CD4-positive, alpha-beta T cell treated with Interleukin-15 for 1 hour (primary cell): ENCODE data around the gene MAGEB1.

Experiments used
- DNase-seq: peaks from one replicate; pipeline ENCODE4 v3.0.0-alpha.2; 2020

The MAGEB1 gene

GRCh38 chrX:30246769-30247489 is at the start of gene MAGEB1:
Gene MAGEB1 (plus strand): TSS chrX:30247146. CDS start chrX:30250494, 3,348 bp downstream.
- DNase-seq, result no peak

GRCh38 chrX:30212172-30212571 is 34.8 kb upstream of the MAGEB1 start:
- DNase-seq, result no peak

DNA sequence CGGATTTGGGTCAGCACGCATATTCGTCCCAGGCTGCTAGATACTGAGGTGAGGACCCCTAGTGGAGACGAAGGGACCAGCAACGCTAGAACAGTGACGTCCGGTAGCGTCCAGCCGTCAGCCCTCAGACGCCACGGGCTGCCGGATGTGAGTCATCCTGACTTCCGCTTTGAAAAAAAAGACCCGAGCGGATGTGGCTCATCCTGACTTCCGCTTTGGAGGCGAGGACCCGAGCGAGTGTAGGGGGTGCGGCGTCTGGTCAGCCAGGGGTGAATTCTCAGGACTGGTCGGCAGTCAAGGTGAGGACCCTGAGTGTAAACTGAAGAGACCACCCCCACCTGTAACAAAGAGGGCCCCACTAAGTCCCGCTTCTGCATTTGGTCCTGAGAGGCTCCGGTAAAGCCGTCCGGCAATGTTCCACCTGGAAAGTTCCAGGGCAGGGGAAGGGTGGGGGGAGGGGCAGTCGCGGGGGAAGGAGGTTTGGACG is 31.5 kb upstream of the MAGEB1 start, which contains the start of gene MAGEB2:
Gene MAGEB2, plus strand, starts transcription at position 207 of the 487 bp plus-strand sequence. CDS start 3,018 bp downstream, outside the sequence.
- DNase-seq, result no peak

DNA sequence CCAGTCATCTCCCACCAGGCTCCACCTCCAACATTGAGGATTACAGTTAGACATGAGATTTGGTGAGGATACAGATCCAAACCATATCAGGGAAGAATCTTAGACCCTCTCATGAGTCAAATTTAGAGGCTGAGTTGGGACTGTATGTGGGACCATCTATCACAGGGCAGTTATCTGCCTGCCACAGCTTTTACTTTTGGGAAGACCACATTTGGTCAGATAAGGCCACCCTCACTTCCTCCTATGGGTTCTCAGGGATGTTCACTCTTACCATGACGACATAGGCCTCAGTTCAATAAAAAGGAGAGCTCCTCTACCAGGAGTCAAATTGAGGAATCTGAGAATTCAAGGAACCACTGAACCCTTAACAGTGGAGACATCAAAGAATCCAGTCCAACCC is 29.5 kb upstream of the MAGEB1 start:
- no peak for DNase-seq

DNA sequence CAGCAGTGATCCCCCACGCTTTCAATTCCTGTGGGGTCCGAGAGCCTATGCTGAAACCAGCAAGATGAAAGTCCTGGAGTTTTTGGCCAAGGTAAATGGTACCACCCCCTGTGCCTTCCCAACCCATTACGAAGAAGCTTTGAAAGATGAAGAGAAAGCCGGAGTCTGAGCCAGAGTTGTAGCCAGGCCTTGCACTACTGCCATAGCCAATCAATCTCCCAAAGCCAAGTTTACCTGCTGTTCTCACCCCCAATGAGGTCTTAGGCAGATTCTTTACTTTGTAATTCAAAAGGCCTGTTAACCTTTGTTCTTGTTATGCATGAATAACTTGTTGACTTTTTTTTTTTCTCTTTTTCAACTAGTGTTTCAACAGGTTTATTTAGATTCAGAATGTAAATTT is 27.6 kb upstream of the MAGEB1 start:
- no peak for DNase-seq

DNA sequence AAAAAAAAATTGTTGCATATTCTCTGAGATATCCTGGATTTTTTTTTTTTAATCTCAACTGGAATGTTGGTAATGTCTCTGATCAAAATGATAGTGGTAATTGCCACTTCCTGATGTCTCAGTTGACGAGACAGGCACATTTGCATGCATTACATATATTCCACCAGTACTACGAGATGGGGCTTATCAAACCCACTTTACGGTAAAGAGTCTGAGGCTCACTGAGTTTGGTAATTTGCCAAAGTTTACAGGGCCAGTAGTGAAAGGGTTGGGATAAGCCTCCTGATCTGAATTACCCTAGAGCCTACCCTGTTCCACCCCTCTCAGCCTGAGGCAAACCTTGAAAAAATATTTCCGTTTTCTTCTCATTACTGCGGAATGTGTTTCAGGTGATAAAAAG is 26.3 kb upstream of the MAGEB1 start:
- no peak for DNase-seq

- DNase-seq, result no peak
Observed at GRCh38 chrX:30224536-30224935, 22.4 kb upstream of the MAGEB1 start.

- no peak for DNase-seq
Observed at GRCh38 chrX:30228526-30228925, 18.4 kb upstream of the MAGEB1 start.

DNA sequence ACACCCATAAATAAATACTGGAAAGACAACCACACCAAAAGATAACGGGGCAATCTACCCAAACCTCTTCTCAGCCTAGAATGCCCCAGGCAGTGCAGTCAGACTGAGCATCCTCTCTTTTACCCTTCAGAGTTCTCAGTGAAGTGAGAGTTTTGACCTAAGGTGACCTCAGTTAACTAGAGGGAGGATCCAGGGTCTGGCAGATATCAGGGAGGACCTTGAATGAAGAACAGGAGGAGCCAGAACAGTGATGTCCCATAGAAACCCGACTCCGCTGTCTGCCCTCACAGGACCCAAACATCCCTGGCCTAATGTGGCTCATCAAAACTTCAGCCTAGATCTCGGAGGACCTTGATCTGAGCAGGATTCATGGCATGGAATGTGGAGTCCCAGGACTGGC is 16.6 kb upstream of the MAGEB1 start, which contains the start of gene MAGEB3:
Gene MAGEB3, plus strand, starts transcription at position 263 of the 400 bp plus-strand sequence. CDS start 5,268 bp downstream, outside the sequence.
- no peak for DNase-seq

DNA sequence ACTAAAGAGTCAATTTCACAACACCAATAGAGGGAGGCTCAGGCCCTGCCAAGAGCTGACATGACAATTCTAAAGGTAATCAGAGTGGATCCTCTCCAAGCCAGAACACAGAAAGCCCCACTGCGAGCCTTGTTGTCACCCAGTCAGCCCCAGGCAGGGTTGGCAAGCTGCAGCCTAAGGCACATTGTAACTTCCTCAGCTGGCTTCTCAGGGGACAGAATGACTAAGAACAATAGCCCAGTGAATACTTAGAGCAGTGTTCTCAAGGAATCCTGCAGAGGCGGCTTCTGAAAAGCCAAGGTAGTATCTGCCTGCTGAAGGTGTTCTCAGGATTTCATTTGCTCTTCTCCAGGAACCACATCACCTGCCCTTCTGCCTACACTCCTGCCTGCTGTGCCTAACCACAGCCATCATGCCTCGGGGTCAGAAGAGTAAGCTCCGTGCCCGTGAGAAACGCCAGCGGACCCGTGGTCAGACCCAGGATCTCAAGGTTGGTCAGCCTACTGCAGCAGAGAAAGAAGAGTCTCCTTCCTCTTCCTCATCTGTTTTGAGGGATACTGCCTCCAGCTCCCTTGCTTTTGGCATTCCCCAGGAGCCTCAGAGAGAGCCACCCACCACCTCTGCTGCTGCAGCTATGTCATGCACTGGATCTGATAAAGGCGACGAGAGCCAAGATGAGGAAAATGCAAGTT is 5.1 kb upstream of the MAGEB1 start, which contains the start of gene MAGEB4:
Gene MAGEB4, plus strand, starts transcription at position 277 of the 692 bp plus-strand sequence. Its CDS starts 136 bp downstream, at position 413.
- no peak for DNase-seq

- DNase-seq, result no peak
Observed at GRCh38 chrX:30248854-30249253, 1.9 kb downstream of the MAGEB1 start.

- no peak for DNase-seq
Observed at GRCh38 chrX:30253257-30253656, 6.3 kb downstream of the MAGEB1 start.

DNA sequence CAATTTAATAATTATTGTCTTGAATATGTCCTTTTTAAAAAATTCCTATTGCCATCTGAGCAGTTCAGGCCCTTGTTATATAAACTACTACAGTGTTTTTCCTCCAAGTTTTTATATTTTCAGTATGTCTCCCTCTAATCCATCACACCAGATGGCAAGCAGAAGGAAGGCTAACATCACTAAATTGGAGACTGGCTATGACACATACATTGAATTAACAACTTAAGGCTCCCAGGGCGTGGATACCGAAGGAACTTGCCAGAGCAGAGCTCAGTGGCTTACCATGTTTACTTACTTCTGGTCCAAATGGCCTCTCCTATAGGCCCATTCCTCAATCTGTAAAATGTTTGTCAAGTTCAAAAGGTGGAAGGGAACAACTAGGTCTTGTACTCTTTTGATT is 13.0 kb downstream of the MAGEB1 start:
- no peak for DNase-seq

GRCh38 chrX:30261012-30261411 is 14.1 kb downstream of the MAGEB1 start:
- DNase-seq, result no peak

GRCh38 chrX:30262763-30263162 is 15.8 kb downstream of the MAGEB1 start:
- no peak for DNase-seq

DNA sequence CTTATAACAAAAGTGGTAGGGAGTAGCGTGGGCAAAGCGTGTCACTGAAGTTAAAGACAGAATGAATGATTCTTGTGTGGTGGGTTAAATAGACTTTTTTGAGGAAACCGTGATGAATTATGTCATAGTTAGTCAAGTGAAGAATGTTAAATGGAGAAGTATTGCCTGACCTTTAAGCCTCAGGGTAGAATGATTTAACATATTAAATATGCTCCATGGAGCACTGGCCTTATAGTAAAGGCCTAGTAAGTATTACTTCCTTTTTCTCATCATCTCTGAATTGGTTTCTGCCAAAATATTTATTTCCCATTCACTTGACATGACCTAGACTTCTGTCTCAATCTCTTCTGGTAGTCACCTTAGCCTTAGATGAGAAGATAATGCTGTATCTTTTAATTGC is 23.7 kb downstream of the MAGEB1 start:
- no peak for DNase-seq

DNA sequence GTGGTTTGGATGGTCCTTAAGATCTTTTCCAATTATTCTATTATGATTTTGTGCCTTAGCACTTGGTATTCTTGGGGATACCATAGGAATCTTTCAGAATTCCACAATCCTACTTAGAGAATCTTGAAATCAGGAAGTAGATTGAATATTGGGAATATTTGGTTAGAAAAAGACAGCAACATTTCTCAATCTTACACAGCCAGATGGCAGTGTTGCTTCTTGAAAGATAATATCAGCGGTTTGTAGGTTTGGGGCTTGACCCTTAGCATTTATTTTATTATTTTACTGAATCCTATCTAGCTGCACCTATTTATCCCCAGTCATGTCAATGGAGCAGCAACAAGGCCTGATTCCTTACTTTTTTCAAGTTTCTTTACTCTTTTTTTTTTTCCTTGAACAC is 28.6 kb downstream of the MAGEB1 start:
- DNase-seq, result no peak

DNA sequence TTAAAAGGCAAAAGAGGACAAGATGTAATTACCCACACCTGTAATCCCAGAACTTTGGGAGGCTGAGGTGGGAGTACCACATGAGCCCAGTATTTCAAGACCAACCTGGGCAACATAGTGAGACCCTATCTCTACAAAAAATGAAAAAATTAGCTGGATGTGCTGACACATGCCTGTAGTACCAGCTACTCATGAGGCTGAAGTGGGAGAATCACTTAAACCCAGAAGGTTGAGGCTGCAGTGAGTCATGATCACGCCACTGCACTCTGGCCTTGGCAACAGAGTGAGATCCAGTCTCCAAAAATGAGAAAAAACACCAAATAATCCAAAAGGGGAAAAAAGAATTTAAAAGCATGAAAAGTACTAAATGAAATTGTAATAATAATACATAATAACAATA is 31.4 kb downstream of the MAGEB1 start:
- no peak for DNase-seq

DNA sequence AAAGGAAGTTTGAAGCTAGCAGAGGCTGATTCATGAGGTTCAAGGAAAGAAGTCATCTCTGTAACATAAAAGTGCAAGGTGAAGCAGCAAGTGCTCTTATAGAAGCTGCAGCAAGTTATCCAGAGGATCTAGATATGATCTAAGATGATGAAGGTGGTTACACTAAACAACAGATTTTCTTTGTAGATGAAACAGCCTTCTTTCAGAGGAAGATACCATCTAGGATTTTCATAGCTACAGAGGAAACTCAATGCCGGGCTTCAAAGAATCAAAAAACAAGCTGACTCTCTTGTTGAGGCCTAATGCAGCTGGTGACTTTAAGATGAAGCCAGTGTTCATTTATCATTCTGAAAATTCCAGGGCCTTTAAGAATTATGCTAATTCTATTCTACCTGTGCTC is 33.5 kb downstream of the MAGEB1 start:
- DNase-seq, result no peak

DNA sequence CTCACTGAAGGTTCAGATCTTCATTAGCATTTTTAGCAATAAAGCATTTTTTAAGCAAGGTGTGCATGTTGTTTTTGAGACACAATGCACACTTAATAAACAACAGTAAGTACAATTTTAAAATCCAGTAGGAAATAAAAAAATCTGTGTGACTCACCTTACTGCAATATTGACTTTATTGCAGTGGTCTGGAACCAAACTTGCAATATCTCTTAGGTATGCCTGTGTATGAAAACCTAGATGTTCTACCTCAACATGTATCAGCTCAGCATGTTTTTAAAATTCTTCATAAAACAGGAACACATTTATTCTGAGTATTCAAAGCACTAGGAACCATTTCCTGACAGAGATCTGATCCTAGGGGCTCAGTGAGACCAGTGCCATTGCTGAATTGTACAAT is 35.6 kb downstream of the MAGEB1 start:
- DNase-seq, result no peak

DNA sequence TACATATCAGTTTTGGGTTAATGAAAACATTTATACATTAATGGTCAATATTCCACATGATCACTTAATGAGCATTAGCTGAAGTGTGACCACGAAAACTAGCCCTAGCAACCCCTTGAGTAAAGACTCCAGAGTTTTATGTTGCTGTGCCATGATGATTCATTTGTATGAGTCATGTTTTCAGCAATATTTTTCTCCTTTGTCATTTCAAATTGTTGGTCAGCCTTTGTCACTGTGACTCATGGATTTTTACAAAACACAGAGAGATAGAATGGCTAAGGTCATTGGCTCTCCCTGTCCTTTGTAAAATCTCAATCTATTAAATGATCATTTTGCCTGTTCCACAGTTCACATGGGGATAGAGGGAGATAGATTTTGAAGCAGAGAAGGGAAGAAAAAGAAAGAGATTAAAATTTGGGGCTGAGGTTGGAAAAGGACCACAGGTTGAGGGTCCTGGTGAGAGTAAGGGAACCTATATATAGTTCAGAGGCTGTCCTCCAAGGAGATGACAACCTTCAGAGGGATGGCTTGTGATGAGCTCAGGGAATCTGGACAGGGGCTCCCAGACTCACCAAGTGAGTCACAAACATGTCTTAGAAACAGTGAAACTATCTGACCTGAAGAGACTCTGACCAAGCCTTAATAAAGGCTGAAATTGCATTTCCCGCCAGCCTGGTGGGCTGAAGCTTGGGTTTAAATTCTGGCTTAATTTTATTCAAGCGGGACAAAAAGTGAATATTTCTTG is 36.7 kb downstream of the MAGEB1 start:
- no peak for DNase-seq

GRCh38 chrX:30296408-30297254 is 49.7 kb downstream of the MAGEB1 start:
- DNase-seq, result no peak
